ENCODE data around the gene TRPV3.

Gene TRPV3

GRCh38 chr17:3511852-3512504, 45.6 kb downstream of the TRPV3 start:
- DNase-seq (ENCODE audit: extremely low spot score), result no peak
- ChIA-PET POLR2A (interaction anchor here (0.6 kb wide), 1 partner anchor 81 kb away, joined by 4 read pairs; no protein-coding TSS in a partner anchor), CTCF (interaction anchor here (1.1 kb wide), 1 partner anchor 9 kb away, joined by 3 read pairs; no protein-coding TSS in a partner anchor)
- TF ChIP-seq CTCF (IDR thresholded peaks at IDR 0.05; ENCODE audit: control extremely low read depth, extremely low read depth, low read depth, missing control alignments), result no peak

GRCh38 chr17:3510090-3510489, 47.5 kb downstream of the TRPV3 start:
- DNase-seq (ENCODE audit: extremely low spot score), result no peak
- no peak for TF ChIP-seq CTCF (IDR thresholded peaks at IDR 0.05; ENCODE audit: control extremely low read depth, extremely low read depth, low read depth, missing control alignments)
- ChIA-PET POLR2A (no interaction called here), CTCF (no interaction called here)

- POLR2A ChIA-PET, result no interaction called here
- CTCF ChIA-PET, result no interaction called here
- DNase-seq (ENCODE audit: extremely low spot score), result no peak
- no peak for TF ChIP-seq CTCF (IDR thresholded peaks at IDR 0.05; ENCODE audit: control extremely low read depth, extremely low read depth, low read depth, missing control alignments)
Measured at GRCh38 chr17:3507869-3508268, 49.7 kb downstream of the TRPV3 start.

GRCh38 chr17:3507071-3507470, 50.5 kb downstream of the TRPV3 start:
- POLR2A ChIA-PET, result no interaction called here
- TF ChIP-seq CTCF (IDR thresholded peaks at IDR 0.05; ENCODE audit: control extremely low read depth, extremely low read depth, low read depth, missing control alignments), result no peak
- CTCF ChIA-PET, result no interaction called here
- DNase-seq (ENCODE audit: extremely low spot score), result no peak

- no peak for DNase-seq (ENCODE audit: extremely low spot score)
- ChIA-PET CTCF (no interaction called here), POLR2A (no interaction called here)
- TF ChIP-seq CTCF (IDR thresholded peaks at IDR 0.05; ENCODE audit: control extremely low read depth, extremely low read depth, low read depth, missing control alignments), result no peak
Measured at GRCh38 chr17:3506054-3506453, 51.6 kb downstream of the TRPV3 start.

GRCh38 chr17:3505008-3505407, 52.6 kb downstream of the TRPV3 start:
- ChIA-PET POLR2A (no interaction called here), CTCF (no interaction called here)
- no peak for DNase-seq (ENCODE audit: extremely low spot score)
- TF ChIP-seq CTCF (IDR thresholded peaks at IDR 0.05; ENCODE audit: control extremely low read depth, extremely low read depth, low read depth, missing control alignments), result no peak

Data from GM10248 (cell line).